Measurements from ENCODE around the gene GPR146. TPM values are rescaled to one million over a fixed set of nuclear protein-coding genes. Genes with fewer than 3 reads are reported as not detected.

GPR146 gene
- total and polyA plus RNA-seq, 2 of the 8 experiments (the other 6 are each of a cell fraction or from before 2014, with no cell fraction given), result 1.8 to 2.7 TPM

DNA sequence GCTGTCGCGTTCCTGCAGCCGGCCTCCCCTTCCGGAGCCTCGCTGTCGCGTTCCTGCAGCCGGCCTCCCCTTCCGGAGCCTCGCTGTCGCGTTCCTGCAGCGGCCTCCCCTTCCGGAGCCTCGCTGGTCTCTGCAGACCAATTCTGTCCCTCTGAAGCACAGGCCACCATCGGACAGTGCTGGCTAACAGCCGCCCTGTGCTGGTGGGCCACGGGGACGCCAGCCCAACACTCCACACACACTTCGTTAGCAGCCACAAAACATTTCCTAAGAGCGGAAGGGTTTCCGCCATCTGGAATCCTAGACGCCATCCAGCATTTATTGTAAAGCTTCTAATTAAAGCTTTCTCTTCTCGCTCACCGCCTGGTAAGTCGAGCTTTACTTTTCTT lies 54.8 kb downstream of the GPR146 start:
- Histone ChIP-seq H2AFZ (ENCODE audit: low read length) (no peak overlapping the region), H2AK5ac (ENCODE audit: low read depth, low read length) (no peak overlapping the region), H4K91ac (replicated peaks; ENCODE audit: insufficient read length, low read length) (no peak overlapping the region), H2BK120ac (replicated peaks; ENCODE audit: low read depth, low read length) (no peak overlapping the region), H3K56ac (replicated peaks; ENCODE audit: insufficient read length, low read depth, low read length) (no peak overlapping the region), H3K4me2 (ENCODE audit: insufficient read depth in 1 of 2, low read depth in 2 of 2, low read length in 2 of 2) (no peak overlapping the region), H4K5ac (ENCODE audit: insufficient read length, low read depth, low read length) (no peak overlapping the region), H3K79me1 (ENCODE audit: low read depth, low read length) (peaks cover 27% of the 10 kb centered on the region), H3K18ac (ENCODE audit: extremely low read depth, low read length) (no peak overlapping the region), H3K36me3 (ENCODE audit: control insufficient read depth in 2 of 4, insufficient read depth in 4 of 4, low read length in 3 of 4) (no peaks in the 10 kb centered on the region; a peak in 1 of 8 replicates), H3K4me1 (replicated peaks in 1 of 4; ENCODE audit: control insufficient read depth in 3 of 4, insufficient read depth in 4 of 4, low read length in 3 of 4) (no peaks in the 10 kb centered on the region; a peak in 1 of 7 replicates), H3K23ac (ENCODE audit: insufficient read length) (no peak overlapping the region), H3K9ac (replicated peaks in 1 of 4; ENCODE audit: extremely low read depth in 1 of 4, low read depth in 3 of 4, low read length in 3 of 4) (no peak overlapping the region), H3K27me3 (replicated peaks in 1 of 4; ENCODE audit: control insufficient read depth in 3 of 4, extremely low read depth in 1 of 4, insufficient read depth in 3 of 4, low read length in 3 of 4) (no peaks in the 10 kb centered on the region), H4K20me1 (replicated peaks in 1 of 2; ENCODE audit: control insufficient read depth in 1 of 2, insufficient read depth in 2 of 2, low read length in 2 of 2) (peaks cover 5 to 18% of the 10 kb centered on the region in 2 experiments), H2BK12ac (ENCODE audit: low read depth, low read length) (no peak overlapping the region), H3K27ac (ENCODE audit: low read depth, low read length) (no peak overlapping the region), H3K4me3 (ENCODE audit: extremely low read depth in 1 of 4, insufficient read depth in 2 of 4, low read depth in 3 of 4, low read length in 4 of 4) (no peak overlapping the region), H3K23me2 (ENCODE audit: low read depth, low read length) (no peaks in the 10 kb centered on the region), H3K79me2 (ENCODE audit: control insufficient read depth in 1 of 2, insufficient read depth in 2 of 2, low read length in 2 of 2) (peaks cover 0 to 17% of the 10 kb centered on the region in 2 experiments; a peak in 1 of 4 replicates), H2BK5ac (ENCODE audit: low read depth, low read length) (no peak overlapping the region), H2BK20ac (ENCODE audit: low read length) (no peak overlapping the region), H2BK15ac (ENCODE audit: low read length) (no peak overlapping the region), H3K4ac (replicated peaks; ENCODE audit: insufficient read length, low read depth, low read length) (no peak overlapping the region), H3K9me3 (ENCODE audit: insufficient read depth in 2 of 2, low read depth in 1 of 2, low read length in 1 of 2) (no peaks in the 10 kb centered on the region), H3K14ac (ENCODE audit: insufficient read length) (no peak overlapping the region), H4K8ac (ENCODE audit: extremely low read depth, insufficient read depth, low read length) (no peak overlapping the region)
- FAIRE-seq (no peak), DNase-seq (ENCODE audit: low read depth in 1 of 2, low spot score in 2 of 2) (no peak)
- 91% methylated on average over 24 of the region's 26 CpGs; no CpG with 5 or more reads in 1 of the 2 experiments for WGBS, 2 experiments (ENCODE audit: extremely low coverage in 1 of 2, insufficient coverage in 1 of 2, insufficient read length in 1 of 2, insufficient replicate concordance in 2 of 2, low coverage in 1 of 2, low lambda C conversion rate in 2 of 2, missing lambda C conversion rate in 1 of 2)
- ChIA-PET CTCF (ENCODE audit: partially characterized antibody) (interaction anchor here (0.9 to 1.9 kb wide), 6 partner anchors 8 to 26 kb away, joined by 3 to 9 read pairs (median 3); no protein-coding TSS in a partner anchor), POLR2A (ENCODE audit: partially characterized antibody) (interaction anchor here (0.7 kb wide), 1 partner anchor 191 kb away, joined by 3 read pairs; no protein-coding TSS in a partner anchor)
- TF ChIP-seq GABPA (IDR thresholded peaks at IDR 0.05; ENCODE audit: borderline replicate concordance, insufficient read depth, low read length) (no peak), KDM4A (IDR thresholded peaks at IDR 0.05; ENCODE audit: low read depth, low read length, severe bottlenecking) (no peak), EP300 (IDR thresholded peaks at IDR 0.05; ENCODE audit: borderline replicate concordance in 1 of 2, low read depth in 2 of 2, low read length in 2 of 2) (no peak), CTBP2 (IDR thresholded peaks at IDR 0.05; ENCODE audit: borderline replicate concordance, insufficient read depth, insufficient read length, low read length) (no peak), MAFK (IDR thresholded peaks at IDR 0.05; ENCODE audit: low read depth, low read length) (no peak), JUND (IDR thresholded peaks at IDR 0.05; ENCODE audit: low read length) (no peak), USF2 (IDR thresholded peaks at IDR 0.05; ENCODE audit: low read length) (no peak), CHD2 (IDR thresholded peaks at IDR 0.05; ENCODE audit: low read length) (no peak), CTCF (IDR thresholded peaks at IDR 0.05; ENCODE audit: control extremely low read depth in 1 of 3, insufficient read depth in 1 of 3, low read depth in 1 of 3, low read length in 3 of 3) (no peak), BCL11A (IDR thresholded peaks at IDR 0.05; ENCODE audit: low read depth in 2 of 2, low read length in 2 of 2) (no peak)

Measured in H1 (cell line).